Chondrocyte (in vitro differentiated cells): Measurements from ENCODE around the gene ADAMTSL1. TPM values are rescaled to one million over a fixed set of nuclear protein-coding genes. Genes with fewer than 3 reads are reported as not detected.

Experiments used
- DNase-seq: peaks from one replicate; pipeline ENCODE4 v3.0.0; 2021; ENCODE audit warnings: mixed read lengths, low spot score
- H3K27ac Mint-ChIP-seq: one replicate; pipeline ENCODE4 v1.8.0; 2021; ENCODE audit warnings: mild to moderate bottlenecking, moderate library complexity, mixed read lengths; ENCODE audit not compliant: unreplicated experiment
- H3K27me3 Mint-ChIP-seq: 2 replicates; pipeline ENCODE4 v1.8.0; 2021; ENCODE audit warnings: low read depth, mixed read lengths
- H3K36me3 Mint-ChIP-seq: 2 replicates; pipeline ENCODE4 v1.8.0; 2021; ENCODE audit warnings: low read depth, mixed read lengths
- H3K4me1 Mint-ChIP-seq: 2 replicates; pipeline ENCODE4 v1.8.0; 2021; ENCODE audit warnings: low read depth, mild to moderate bottlenecking, mixed read lengths
- H3K4me3 Mint-ChIP-seq: one replicate; pipeline ENCODE4 v1.8.0; 2021; ENCODE audit warnings: mild to moderate bottlenecking, moderate library complexity, mixed read lengths; ENCODE audit not compliant: unreplicated experiment
- H3K9me3 Mint-ChIP-seq: 2 replicates; pipeline ENCODE4 v1.8.0; 2021; ENCODE audit warnings: low read depth, mixed read lengths
- CTCF ChIP-seq: fragments of 200-600 bp; sonication (generic); IDR thresholded peaks from 2 replicates; pipeline ENCODE4 v1.5.0; 2021; ENCODE audit warnings: antibody characterized with exemption, mild to moderate bottlenecking, moderate library complexity
- total RNA-seq: library from RNA; stranded (reverse); gene quantifications from 3 replicates; pipeline ENCODE4 v1.2.1, GENCODE V29; 2021

Gene ADAMTSL1
- total RNA-seq, 1 donor from 2014 or later = 1.0 TPM

- peak overlapping the region; percentile 50 for H3K27ac Mint-ChIP-seq
These were observed 69.0 kb downstream of the ADAMTSL1 start for GRCh38 chr9:18542837-18543405.

DNA sequence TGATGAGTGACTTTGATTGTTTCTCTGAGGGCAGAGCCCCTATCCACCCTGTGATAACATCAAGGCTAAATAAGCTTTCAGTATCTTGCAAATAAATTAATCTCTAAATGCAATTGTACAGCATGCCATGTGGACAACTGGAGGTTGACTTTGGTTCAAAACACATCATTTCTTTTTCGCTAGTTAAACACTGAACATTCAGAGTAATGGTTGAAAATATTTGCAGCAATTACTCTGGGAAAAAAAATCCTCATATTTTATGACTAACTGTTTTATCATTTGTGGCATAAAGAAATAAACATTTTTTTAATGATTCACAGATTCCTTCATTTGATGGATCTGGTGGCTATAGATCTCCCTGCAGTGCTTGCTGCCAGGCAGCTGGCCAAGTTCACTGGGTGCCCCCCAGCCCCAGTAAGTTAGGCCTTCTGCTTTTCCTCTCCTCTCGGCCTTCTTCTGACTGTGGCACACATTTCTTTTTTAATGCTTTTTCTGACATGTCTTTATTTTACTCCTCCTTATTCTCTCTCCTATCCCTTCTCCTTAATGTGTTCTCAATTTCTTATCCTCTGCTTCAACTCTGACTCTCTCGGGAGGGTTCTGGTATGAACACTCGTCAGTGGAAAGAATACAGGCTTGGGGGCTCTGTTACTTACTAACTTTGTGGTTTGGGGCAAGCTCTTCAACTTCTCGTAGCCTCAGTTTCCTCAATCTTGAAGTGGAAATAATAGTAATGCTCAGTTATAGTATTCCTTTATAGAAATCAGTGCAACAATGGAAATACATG is 69.6 kb downstream of the ADAMTSL1 start:
- peaks cover 42% of the 10 kb centered on the region for H3K4me1 Mint-ChIP-seq
- no peaks in the 10 kb centered on the region for H3K9me3 Mint-ChIP-seq
- H3K27me3 Mint-ChIP-seq = no peaks in the 10 kb centered on the region
- H3K36me3 Mint-ChIP-seq = no peaks in the 10 kb centered on the region
- peak overlapping the region; percentile 41 for H3K4me3 Mint-ChIP-seq
- no peak for DNase-seq
- no peak for TF ChIP-seq CTCF
- peak overlapping the region; percentile 90 for H3K27ac Mint-ChIP-seq

More at GRCh38 chr9:18542837-18543405, 69.0 kb downstream of the ADAMTSL1 start:
- TF ChIP-seq CTCF = no peak
- H3K27me3 Mint-ChIP-seq = no peaks in the 10 kb centered on the region
- H3K36me3 Mint-ChIP-seq = no peaks in the 10 kb centered on the region
- H3K4me3 Mint-ChIP-seq = no peak overlapping the region
- no peaks in the 10 kb centered on the region for H3K9me3 Mint-ChIP-seq
- no peak for DNase-seq
- H3K4me1 Mint-ChIP-seq = peaks cover 42% of the 10 kb centered on the region

GRCh38 chr9:18544456-18544855 is 70.5 kb downstream of the ADAMTSL1 start:
- TF ChIP-seq CTCF = no peak
- Mint-ChIP-seq H3K27me3 (no peaks in the 10 kb centered on the region), H3K4me1 (peaks cover 42% of the 10 kb centered on the region), H3K36me3 (no peaks in the 10 kb centered on the region), H3K4me3 (no peak overlapping the region), H3K27ac (peak overlapping the region; percentile 90), H3K9me3 (no peaks in the 10 kb centered on the region)
- DNase-seq = no peak

DNA sequence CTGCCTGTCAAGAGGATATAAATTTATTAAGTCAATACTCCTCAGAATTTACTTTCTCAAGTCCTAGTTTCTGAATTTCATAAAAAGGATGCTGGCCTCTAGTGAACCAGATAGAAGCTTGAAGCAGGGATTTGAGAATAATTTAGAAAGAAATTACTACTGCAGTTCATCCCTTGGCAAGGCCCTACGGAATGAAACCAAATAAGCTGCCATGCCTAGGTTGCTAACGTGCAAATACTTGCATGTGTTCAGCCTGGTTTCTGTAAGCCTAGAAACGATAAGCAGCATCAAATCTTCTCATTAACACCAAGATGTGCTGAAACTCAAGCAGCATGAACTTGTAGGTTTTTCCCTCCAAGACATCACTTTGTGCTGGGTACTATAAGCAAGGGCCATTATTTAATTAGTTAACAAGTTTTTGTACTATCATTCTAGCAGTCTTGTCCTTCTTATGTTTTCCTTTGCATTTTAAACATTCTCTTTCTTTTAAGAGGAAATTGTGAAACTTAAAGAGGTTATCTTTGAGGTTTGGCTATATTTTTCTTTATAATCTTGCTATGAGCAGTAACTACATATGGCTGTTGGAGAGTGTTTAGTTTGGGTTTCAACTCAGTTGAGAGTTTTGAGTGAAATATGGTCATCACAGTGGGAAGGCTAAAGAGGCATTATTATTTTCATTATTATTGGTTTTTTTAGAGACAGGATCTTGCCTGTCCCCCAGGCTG is 71.8 kb downstream of the ADAMTSL1 start:
- Mint-ChIP-seq H3K27ac (peak overlapping the region; percentile 24), H3K4me1 (peaks cover 42% of the 10 kb centered on the region)

More for the DNA sequence above, 71.8 kb downstream of the ADAMTSL1 start:
- Mint-ChIP-seq H3K9me3 (no peaks in the 10 kb centered on the region), H3K36me3 (no peaks in the 10 kb centered on the region), H3K27me3 (no peaks in the 10 kb centered on the region), H3K4me3 (no peak overlapping the region)
- no peak for DNase-seq
- TF ChIP-seq CTCF = no peak
